Activated T-cell treated with anti-CD3 and anti-CD28 coated beads for 1 hour (primary cell): ENCODE measurements around the gene BCL11B.

Experiments
- DNase-seq: peaks from one replicate; pipeline ENCODE4 v3.0.0-alpha.2; 2020; ENCODE audit warnings: low read depth

BCL11B gene

GRCh38 chr14:99134516-99135046 lies 137.4 kb downstream of the BCL11B start:
- no peak for DNase-seq

GRCh38 chr14:99133636-99134515 lies 138.1 kb downstream of the BCL11B start:
- no peak for DNase-seq

DNA sequence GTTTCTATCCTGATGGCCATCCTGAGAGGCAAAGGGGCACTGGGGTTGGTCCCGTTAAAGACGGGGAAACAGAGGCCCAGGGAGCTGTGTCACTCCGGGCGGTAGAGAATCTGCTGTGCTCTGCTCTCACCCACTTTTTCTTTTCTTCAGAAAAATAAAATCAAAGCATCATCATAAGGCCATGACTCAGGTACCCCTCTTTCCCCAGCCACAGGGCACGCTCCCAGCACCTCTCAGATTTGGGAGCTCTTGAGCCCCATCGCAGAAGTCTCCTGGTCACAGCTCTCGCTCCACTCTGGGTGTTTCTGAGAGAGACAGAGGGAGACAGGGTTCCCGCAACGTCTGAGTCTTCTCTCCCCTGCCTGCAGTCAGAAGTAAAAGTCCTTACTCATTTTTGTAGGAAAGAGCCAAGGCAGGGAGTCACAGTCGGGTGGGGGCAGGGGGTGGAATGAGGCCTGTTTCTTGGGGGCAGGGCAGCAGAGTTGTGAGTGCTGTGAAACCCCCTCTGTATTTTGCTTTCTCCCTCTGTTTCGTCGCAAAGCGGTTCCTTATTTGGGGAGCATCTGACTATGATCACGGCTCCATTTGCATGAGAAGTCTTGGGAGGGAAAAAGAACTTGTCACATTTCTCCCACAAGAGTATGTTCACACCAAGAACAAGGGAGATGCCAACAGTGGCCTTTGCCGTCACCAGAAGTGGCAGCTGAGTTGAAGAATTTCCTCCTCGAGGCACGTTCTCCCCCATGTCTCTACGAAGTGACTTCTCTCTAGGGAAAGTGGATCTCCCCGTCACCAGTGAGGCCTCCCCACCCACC lies 139.0 kb downstream of the BCL11B start:
- no peak for DNase-seq

DNA sequence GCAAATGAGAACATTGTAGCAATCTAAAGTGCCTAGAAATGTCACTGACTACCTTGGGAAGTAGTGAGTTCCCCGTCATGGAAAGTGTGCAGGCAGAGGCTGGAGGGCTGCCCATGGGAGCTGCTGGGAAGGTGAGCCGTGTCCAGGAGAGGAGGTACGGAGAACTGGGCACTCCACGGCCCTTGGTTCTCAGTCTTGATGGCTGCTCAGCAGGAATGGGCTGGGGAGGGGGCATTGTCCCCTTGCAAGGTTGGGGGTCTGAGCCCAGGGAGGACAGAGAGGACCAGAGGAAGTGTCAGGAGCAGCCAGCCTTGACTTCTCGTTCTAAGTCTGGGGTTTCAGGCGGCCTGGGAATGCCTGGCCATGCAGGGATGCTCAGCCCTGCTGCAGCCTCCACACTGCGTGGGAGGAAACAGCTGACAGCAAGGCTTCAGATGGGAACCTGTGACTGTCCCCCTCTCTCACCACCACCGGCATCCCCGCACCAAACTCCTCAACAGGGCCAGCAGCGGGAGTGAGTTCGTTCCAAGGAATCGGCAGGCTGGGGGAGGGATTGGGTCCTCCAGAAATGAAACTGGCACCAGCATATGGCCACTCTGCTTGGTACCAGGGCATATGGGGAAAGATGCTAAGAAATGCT lies 140.2 kb downstream of the BCL11B start:
- no peak for DNase-seq

- no peak for DNase-seq
Measured at GRCh38 chr14:99129998-99130397, 142.0 kb downstream of the BCL11B start.

GRCh38 chr14:99129211-99129696 lies 142.7 kb downstream of the BCL11B start:
- DNase-seq: no peak

DNA sequence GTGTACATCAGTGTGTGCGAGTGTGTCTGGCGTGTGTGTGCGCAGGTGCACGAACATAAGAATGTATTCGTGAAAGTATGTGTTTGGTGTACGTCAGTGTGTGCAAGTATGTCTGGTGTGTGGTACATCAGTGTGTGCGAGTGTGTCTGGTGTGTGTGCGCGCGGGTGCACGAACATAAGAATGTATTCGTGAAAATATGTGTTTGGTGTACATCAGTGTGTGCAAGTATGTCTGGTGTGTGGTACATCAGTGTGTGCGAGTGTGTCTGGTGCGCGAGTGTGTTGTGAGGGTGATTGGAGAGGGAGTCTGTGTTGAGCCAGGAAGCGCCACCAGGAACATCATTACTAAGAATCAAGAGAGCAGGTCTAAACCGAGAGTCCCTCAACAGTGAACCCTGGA lies 143.8 kb downstream of the BCL11B start:
- no peak for DNase-seq

- no peak for DNase-seq
Measured at GRCh38 chr14:99127651-99128167, 144.3 kb downstream of the BCL11B start.

DNA sequence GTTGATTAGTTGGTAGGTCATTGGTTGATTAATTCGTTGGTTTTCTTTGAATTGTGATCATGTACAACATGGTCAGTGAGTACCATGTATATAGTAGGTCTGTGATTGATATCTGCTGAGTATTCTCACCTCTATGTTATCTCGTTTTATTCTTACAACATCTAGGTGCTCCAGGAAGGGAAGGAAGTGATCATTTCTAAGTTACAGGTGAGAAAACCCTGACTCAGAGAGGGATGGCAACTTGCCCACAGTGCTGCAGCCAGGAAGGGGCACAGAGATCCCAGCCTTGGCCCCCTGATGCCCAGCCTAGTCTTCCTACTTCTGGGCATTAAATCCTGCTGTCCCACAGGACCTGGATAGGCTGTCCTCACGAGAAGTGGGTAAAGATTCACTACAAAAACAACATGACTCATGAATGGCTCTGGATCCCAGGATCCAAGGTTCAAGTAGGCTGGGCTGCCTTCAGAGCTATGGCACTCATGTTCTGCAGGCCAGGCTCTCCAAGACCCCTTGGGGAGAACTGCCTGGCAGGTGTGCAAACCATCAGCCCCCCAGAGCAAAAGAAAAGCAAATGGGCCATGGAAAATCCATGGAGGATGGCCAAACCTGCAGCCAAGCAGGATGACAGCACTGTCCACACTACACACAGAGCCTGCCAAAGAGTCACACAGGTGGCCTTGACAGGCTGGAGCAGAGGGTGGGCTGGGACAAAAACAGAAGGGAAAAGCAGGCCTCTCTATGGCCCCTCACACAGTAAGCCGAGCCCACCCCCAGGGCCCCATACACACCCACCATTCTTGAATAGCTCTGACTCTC lies 146.2 kb downstream of the BCL11B start:
- no peak for DNase-seq

DNA sequence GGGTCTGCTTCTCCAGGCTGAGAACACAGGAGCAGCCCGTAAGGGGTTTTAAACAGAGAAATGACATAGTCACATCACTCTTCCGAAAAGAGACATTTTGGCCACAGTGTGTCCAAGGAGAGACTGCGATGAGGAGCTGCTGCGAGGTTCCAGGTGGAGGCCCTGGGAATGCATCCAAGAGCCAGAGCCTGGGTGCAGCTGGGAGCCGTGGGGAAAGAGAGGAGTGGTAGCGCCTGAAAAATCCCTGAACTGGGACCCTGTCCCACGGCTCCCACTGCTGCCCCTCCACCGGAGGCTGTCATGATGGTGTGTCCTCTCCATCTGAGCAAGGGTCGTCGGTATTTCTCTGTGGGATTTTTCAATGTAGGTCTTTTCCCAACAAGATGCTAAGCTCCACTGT lies 146.9 kb downstream of the BCL11B start:
- no peak for DNase-seq

DNA sequence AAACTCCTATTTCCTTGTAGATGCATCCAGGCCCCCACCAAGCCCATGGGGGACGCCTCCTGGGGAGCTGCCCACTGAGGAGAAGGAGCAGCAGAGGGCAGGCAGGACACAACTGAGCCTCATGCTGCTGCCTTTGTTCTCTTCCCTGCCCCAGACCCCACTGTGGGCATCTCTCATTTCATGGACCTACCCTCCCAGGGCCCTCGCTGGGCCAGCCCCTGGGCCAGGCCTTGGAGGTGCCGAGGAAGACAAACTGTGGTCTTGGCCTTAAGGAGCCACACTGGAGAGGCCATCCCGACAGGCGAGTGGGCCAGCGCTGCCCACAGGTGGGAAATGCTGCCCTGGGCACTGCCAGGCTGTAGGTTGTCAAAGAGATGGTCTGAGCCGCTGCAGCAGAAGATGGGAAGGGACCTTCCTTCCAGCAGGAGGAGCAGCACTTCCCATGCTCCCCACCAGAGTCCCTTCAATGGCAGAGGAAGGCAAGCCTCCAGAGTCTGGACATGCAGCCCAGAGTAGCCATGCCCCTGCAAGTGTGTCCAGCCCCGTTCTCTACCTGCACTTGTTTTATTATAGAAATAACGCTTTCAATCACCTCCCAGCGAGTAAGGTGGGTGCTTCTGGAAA lies 147.4 kb downstream of the BCL11B start:
- DNase-seq: no peak

DNA sequence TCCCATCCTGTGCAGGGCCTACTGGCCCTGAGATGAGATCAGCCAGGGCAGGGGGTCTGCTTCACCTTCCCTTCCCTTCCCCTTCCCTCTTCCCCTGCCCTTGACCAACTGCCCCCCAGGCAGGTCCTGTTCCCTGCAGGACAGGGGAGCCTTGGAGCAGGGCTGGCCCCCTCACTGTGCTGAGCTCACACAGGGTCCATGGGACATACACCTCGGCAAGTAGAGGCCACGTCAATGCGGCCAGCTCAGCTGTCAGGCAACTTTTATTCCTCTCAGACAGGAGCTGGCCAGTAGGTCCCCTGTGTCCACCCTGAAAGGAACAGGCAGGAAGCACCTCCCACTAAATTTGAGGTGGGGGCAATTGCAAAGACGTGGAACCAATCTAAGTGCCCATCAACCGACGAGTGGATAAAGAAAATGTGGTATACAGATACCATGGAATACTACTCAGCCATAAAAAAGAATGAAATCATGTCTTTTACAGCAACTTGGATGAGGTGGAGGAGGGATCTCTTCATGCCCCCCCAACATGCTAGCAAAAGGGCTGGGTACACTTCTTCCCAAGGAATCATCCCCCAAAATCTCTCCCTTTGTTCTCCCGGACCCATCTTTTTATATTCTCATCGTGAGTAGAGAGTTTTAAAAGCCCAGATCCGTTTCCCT lies 148.7 kb downstream of the BCL11B start:
- no peak for DNase-seq

DNA sequence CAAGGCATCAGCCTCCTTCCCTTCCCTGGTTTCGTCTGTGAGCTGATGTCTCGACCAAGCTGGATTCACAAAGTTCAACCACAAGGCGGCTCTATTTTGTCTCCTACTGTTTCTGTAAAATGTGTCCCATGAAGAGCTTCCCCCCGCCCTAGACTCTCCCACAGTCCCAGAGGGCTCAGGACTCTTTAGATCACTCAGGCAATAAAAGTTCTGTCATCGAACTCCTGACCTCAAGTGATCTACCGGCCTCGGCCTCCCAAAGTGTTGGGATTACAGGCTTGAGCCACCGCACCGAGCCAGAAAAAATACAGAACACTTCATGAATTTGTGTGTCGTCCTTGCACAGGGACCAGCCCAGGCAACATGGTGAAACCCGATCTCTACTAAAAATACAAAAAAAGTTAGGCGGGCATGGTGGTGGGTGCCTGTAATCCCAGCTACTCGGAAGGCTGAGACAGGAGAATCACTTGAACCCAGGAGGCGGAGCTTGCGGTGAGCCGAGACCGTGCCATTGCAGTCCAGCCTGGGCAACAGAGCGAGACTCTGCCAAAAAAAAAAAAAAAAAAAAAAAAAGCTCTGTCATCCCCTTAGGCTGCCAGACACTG lies 149.4 kb downstream of the BCL11B start:
- DNase-seq: no peak

GRCh38 chr14:99121319-99121875 lies 150.6 kb downstream of the BCL11B start:
- no peak for DNase-seq

DNA sequence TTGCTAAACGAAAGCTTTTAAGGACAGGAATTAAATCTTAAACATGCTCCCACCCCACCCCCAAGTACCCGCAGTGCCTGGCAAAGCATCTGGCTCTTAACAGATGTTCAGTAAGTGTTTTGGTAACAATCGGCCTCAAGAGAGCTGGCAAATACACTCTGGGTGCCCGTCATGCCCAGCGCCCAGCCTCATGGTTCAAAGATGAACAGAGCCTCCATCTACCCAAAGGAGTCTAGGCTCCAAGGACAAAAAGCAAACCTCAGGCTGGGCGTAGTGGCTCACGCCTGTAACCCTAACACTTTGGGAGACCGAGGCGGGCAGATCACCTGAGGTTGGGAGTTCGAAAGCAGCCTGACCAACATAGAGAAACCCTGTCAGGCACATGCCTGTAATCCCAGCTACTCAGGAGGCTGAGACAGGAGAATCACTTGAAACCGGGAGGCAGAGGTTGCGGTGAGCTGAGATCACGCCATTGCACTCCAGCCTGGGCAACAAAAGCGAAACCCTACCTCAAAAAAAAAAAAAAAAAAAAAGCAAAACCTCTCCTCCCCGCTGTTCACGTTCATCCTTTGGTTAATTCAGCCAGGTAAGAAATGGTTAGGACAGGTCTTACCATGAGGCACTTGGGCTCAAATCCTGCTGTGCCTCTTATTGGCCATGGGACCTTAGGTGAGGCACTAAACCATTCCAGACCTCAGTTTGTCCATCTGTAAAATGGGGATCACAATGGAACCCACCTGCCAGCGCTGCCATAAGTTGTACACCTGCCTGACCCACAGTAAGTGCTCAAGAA lies 151.3 kb downstream of the BCL11B start:
- DNase-seq: no peak

DNA sequence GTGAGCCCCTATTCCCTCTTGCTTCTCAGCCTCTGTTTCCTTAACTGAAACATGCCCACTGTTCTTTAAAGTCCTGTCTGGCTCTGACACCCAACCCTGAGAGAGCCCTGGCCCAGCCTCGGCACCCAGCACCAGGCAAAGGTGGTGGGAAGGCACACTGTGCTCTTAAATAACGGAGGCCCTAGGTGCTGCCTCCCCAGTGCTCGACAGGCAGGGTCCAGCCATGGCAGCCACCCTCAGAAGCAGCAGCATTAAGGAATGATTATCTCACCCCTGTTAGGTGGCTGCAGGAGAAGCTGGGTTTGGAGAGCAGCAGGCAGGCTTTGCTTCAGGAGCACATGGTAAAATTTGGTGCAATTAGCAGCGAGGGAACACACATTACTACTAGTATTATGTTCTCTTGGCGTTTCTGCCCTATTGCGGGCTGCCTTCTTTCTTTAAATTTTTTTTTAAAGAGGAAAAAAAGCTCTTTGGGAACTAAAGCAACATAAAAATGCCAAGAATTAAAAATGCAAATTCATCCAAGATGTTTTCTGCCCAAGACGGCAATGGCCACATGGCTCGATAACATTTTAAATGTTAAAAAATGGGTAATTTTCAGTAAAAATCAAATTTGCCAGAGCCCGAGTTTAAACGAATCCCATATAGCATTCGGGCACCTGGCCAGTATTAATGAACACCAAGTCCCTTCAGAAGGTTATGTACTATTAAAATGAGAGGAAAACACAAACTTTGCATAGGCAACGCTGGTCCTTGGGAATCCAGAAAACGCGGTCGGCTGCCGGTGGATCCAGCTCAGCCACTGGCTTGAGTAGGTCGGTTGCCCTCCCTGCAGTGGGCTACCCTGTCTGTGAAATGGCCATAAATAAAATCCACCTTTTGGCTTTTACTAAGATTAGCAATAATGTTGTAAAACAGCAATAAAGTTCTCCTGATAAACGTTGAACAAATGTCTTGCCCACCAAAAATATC lies 152.2 kb downstream of the BCL11B start:
- no peak for DNase-seq
